Breast epithelium (tissue), 3 donors: ENCODE data around the gene FRS2.

ENCODE experiments used
- POLR2A ChIP-seq: fragments of 450-650 bp; IDR thresholded peaks from one replicate; pipeline ENCODE4 v1.6.1; 2016; ENCODE audit warnings: antibody characterized with exemption, mild to moderate bottlenecking, moderate library complexity
- POLR2AphosphoS5 ChIP-seq, 3 donors: sonication (generic); formaldehyde crosslinking; IDR thresholded peaks; one replicate each; pipeline ENCODE4 v1.6.1; 2017; ENCODE audit warnings: antibody characterized with exemption in 3 of 3
- TF ChIP-seq, protein P1 (sequence below), 3 donors: fragments of 450-650 bp; IDR thresholded peaks; one replicate each; pipeline ENCODE4 v1.5.1; 2016 to 2017; ENCODE audit warnings: antibody characterized with exemption in 3 of 3, mild to moderate bottlenecking in 3 of 3, moderate library complexity in 3 of 3

DNA sequence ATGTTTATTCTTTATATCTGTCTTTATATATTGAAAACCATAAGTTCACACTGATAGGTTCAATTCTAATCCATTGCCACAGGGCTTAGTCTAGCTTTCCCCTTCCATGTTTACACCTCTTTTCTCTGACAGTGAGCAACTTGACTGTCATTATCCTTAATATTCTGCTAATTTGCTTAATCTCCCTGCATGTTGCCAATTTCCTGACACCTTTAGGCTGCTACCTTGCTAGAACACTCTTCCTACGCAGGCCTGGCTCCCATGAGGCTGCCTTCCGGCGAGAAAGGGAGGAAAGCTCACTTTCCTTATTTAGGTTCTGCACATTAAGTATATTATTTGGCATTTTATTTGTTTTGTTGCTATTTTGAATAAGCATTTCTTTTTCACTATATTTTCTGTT lies 12.8 kb upstream of the FRS2 start:
- TF ChIP-seq, protein P1, sequence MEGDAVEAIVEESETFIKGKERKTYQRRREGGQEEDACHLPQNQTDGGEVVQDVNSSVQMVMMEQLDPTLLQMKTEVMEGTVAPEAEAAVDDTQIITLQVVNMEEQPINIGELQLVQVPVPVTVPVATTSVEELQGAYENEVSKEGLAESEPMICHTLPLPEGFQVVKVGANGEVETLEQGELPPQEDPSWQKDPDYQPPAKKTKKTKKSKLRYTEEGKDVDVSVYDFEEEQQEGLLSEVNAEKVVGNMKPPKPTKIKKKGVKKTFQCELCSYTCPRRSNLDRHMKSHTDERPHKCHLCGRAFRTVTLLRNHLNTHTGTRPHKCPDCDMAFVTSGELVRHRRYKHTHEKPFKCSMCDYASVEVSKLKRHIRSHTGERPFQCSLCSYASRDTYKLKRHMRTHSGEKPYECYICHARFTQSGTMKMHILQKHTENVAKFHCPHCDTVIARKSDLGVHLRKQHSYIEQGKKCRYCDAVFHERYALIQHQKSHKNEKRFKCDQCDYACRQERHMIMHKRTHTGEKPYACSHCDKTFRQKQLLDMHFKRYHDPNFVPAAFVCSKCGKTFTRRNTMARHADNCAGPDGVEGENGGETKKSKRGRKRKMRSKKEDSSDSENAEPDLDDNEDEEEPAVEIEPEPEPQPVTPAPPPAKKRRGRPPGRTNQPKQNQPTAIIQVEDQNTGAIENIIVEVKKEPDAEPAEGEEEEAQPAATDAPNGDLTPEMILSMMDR (IDR thresholded peaks at IDR 0.05), result no peak
- TF ChIP-seq POLR2A (no peak), POLR2AphosphoS5 (IDR thresholded peaks at IDR 0.05) (no peak)
